Nephron progenitor cell (in vitro differentiated cells): ENCODE measurements around the gene PDCD2.
A peak's percentile ranks its signal among the peaks of the same experiment; 100 is the strongest.

ENCODE experiments used
- DNase-seq: peaks from one replicate; pipeline ENCODE4 v3.0.0; 2021
- H3K27ac Mint-ChIP-seq: 2 replicates; pipeline ENCODE4 v1.8.0; 2021; ENCODE audit warnings: mild to moderate bottlenecking, moderate library complexity, mixed read lengths
- H3K27me3 Mint-ChIP-seq: 2 replicates; pipeline ENCODE4 v1.8.0; 2021; ENCODE audit warnings: mild to moderate bottlenecking, low read depth, mixed read lengths; ENCODE audit not compliant: poor library complexity
- H3K36me3 Mint-ChIP-seq: 2 replicates; pipeline ENCODE4 v1.8.0; 2021; ENCODE audit warnings: low read depth, mixed read lengths
- H3K4me1 Mint-ChIP-seq: 2 replicates; pipeline ENCODE4 v1.8.0; 2021; ENCODE audit warnings: mixed read lengths
- H3K4me3 Mint-ChIP-seq: 2 replicates; pipeline ENCODE4 v1.8.0; 2021; ENCODE audit warnings: mild to moderate bottlenecking, moderate library complexity, mixed read lengths
- H3K9me3 Mint-ChIP-seq: 2 replicates; pipeline ENCODE4 v1.8.0; 2021; ENCODE audit warnings: mild to moderate bottlenecking, moderate library complexity, mixed read lengths
- TF ChIP-seq, protein P1 (sequence below): fragments of 200-600 bp; sonication (generic); IDR thresholded peaks from 2 replicates; pipeline ENCODE4 v1.5.0; 2021; ENCODE audit warnings: antibody characterized with exemption

Gene PDCD2

DNA sequence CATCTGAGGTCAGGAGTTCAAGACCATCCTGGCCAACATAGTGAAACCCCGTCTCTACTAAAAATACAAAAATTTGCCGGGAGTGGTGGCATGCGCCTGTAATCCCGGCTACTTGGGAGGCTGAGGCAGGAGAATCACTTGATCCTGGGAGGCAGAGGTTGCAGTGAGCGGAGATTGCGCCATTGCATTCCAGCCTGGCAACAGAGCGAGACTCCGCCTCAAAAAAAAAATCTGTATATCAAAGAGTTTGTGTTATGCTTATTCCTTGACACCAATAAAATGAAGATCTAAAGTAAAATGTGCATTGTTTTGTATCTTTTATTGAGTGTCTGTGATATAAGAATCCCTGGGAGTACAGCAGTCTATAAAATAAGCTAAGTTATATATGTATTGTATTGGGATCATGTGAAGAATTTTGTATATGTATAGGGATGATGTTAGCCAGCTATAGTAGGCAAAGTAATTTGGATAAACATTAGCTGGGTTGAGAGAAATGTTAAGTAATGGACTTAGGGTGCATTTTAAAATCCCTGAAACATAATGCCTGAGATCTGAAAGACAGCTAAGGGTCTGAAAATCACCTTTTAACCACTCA is 19.4 kb downstream of the PDCD2 start:
- Mint-ChIP-seq H3K4me3 (no peak overlapping the region), H3K9me3 (no peaks in the 10 kb centered on the region), H3K27ac (no peak overlapping the region), H3K36me3 (peaks cover 61% of the 10 kb centered on the region), H3K27me3 (peaks cover 4% of the 10 kb centered on the region), H3K4me1 (no peaks in the 10 kb centered on the region)
- DNase-seq: no peak
- TF ChIP-seq, protein P1, sequence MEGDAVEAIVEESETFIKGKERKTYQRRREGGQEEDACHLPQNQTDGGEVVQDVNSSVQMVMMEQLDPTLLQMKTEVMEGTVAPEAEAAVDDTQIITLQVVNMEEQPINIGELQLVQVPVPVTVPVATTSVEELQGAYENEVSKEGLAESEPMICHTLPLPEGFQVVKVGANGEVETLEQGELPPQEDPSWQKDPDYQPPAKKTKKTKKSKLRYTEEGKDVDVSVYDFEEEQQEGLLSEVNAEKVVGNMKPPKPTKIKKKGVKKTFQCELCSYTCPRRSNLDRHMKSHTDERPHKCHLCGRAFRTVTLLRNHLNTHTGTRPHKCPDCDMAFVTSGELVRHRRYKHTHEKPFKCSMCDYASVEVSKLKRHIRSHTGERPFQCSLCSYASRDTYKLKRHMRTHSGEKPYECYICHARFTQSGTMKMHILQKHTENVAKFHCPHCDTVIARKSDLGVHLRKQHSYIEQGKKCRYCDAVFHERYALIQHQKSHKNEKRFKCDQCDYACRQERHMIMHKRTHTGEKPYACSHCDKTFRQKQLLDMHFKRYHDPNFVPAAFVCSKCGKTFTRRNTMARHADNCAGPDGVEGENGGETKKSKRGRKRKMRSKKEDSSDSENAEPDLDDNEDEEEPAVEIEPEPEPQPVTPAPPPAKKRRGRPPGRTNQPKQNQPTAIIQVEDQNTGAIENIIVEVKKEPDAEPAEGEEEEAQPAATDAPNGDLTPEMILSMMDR: no peak

DNA sequence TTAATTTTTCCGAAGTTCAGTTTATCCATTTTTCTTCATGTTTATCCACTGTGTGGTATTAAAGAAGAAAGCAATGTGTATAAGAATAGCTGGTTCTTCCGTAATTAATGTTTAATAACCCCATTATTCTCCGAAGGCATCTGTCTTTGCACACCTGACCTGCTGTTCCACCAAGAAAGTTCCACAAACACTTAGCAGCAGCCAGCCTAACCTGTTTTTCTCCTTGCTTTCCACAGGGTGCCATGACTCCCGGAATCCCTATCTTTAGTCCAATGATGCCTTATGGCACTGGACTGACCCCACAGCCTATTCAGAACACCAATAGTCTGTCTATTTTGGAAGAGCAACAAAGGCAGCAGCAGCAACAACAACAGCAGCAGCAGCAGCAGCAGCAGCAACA is 22.9 kb downstream of the PDCD2 start:
- no peak for DNase-seq
- H3K4me3 Mint-ChIP-seq: no peak overlapping the region
- no peaks in the 10 kb centered on the region for H3K4me1 Mint-ChIP-seq
- H3K36me3 Mint-ChIP-seq: peaks cover 61% of the 10 kb centered on the region
- H3K27me3 Mint-ChIP-seq: peaks cover 4% of the 10 kb centered on the region
- no peaks in the 10 kb centered on the region for H3K9me3 Mint-ChIP-seq
- H3K27ac Mint-ChIP-seq: no peak overlapping the region
- TF ChIP-seq, protein P1: no peak

DNA sequence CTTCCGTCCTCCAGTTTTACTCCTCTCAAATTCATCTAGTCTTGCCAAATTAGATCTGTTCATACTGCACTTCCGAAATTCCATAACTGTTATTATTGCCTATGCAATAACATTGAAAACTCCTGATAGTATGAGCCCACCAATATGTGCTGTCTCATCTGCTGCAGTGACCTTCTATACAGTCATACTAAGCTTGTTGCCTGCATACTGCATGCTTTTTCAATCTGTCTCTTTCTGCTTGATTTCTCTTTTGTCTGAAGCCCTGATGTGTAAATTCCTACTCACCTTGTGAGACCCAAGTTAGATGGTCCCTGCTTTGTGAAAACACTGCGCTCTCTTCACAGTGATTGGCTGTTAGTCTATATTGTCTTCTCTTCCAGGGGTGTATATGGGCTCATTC is 29.1 kb downstream of the PDCD2 start:
- no peaks in the 10 kb centered on the region for H3K27me3 Mint-ChIP-seq
- H3K4me3 Mint-ChIP-seq: no peak overlapping the region
- H3K4me1 Mint-ChIP-seq: no peaks in the 10 kb centered on the region
- no peak overlapping the region for H3K27ac Mint-ChIP-seq
- no peaks in the 10 kb centered on the region for H3K9me3 Mint-ChIP-seq
- TF ChIP-seq, protein P1: no peak
- no peak for DNase-seq
- peaks cover 22% of the 10 kb centered on the region for H3K36me3 Mint-ChIP-seq

DNA sequence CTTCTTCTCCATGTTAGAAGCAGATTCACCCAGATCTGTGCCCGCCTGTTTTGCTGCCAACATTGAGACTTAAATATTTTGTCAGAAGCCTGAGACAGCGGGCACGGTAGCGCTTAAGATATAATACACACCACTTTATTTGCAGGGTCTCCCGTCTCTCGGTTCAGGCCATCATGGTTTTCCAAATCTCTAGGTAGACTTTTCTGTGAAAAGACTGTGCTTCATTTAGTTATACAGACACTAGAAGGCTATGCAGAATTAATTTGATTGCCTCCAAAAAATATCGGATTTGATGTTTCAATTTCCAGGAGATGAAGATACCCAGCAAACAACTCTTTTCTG is 29.7 kb downstream of the PDCD2 start:
- DNase-seq: no peak
- TF ChIP-seq, protein P1: no peak
- no peaks in the 10 kb centered on the region for H3K9me3 Mint-ChIP-seq
- H3K4me1 Mint-ChIP-seq: no peaks in the 10 kb centered on the region
- H3K36me3 Mint-ChIP-seq: peaks cover 24% of the 10 kb centered on the region
- H3K27ac Mint-ChIP-seq: no peak overlapping the region
- H3K4me3 Mint-ChIP-seq: no peak overlapping the region
- H3K27me3 Mint-ChIP-seq: no peaks in the 10 kb centered on the region

DNA sequence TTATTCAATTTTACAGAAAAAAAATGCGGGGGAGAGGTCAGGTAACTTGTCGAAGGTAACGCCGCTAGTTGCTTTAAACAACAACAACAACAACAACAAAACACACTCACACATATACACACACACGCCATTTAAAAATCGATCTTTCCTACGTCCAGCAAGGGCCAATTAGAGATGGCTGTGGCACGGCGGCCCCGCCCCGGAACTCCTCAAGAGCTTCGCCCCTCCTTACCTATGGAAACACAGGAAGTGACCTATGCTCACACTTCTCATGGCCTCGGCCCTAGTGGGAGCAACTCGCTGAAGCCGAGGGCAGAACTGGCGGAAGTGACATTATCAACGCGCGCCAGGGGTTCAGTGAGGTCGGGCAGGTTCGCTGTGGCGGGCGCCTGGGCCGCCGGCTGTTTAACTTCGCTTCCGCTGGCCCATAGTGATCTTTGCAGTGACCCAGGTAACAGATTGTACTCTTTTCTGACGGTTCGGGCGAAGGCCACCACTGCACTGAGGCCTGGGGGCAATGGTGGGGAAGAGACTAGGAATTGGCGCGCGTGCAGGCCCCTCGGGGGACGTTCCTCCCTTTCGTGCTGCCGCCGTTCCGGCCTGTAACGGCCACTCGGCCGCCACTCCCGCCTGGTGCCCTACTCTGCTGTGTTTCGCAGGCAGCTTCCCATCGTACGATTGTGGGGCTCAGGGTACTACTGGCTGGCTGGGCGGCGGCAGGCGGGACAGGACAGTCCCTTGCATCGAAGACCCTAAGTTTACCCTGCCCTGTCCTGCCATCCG is 30.2 kb downstream of the PDCD2 start, which contains the start of gene TBP:
Gene TBP, plus strand, starts transcription at position 357 of the 783 bp plus-strand sequence. CDS start 2,661 bp downstream, outside the sequence.
- H3K4me1 Mint-ChIP-seq: no peaks in the 10 kb centered on the region
- H3K4me3 Mint-ChIP-seq: no peak within 1 kb of the TSS
- peak; percentile 95 for DNase-seq
- no peaks in the 10 kb centered on the region for H3K9me3 Mint-ChIP-seq
- H3K27ac Mint-ChIP-seq: no peak within 1 kb of the TSS
- H3K36me3 Mint-ChIP-seq: peaks cover 24% of the 10 kb centered on the region
- TF ChIP-seq, protein P1: no peak
- H3K27me3 Mint-ChIP-seq: no peaks in the 10 kb centered on the region
